Sigmoid colon (tissue), 4 donors: ENCODE data around the gene SLC38A3.

Source experiments
- POLR2A ChIP-seq, 2 donors: fragments of 450-650 bp; IDR thresholded peaks; one replicate each; pipeline ENCODE4 v1.6.1; 2016; ENCODE audit warnings: antibody characterized with exemption in 2 of 2, mild to moderate bottlenecking in 2 of 2, moderate library complexity in 2 of 2
- POLR2AphosphoS5 ChIP-seq, 4 donors: sonication (generic); formaldehyde crosslinking; IDR thresholded peaks; one replicate each; pipeline ENCODE4 v1.6.1; 2017; ENCODE audit warnings: antibody characterized with exemption in 4 of 4
- TF ChIP-seq, protein P1 (sequence below), 4 experiments: fragments of 450-650 bp in 3 of 4; fragments of 200-600 bp in 1 of 4; IDR thresholded peaks; one replicate each; pipeline ENCODE4 v1.5.1; 2016 to 2019; ENCODE audit warnings: antibody characterized with exemption in 4 of 4, mild to moderate bottlenecking in 3 of 4, moderate library complexity in 2 of 4

DNA sequence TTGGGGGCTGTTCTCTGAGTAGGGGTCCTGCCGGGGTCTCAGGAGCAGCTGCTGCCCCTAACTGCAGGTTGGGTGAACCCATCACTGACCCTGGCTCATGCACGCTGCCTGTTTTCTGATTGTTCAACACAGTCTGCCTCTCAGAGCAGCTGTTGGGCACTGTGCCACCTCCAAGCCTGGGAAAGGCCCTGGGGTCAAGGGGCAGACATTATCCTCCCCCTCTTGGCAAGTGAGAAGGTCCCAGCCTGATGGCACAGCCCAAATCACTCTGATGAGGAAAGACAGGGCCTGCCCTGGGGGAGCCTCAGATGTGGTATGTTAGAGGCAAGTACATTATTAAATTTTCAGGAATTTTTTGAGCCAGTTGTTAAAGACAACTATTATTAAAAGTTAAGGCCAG lies 27.7 kb upstream of the SLC38A3 start:
- TF ChIP-seq, protein P1, sequence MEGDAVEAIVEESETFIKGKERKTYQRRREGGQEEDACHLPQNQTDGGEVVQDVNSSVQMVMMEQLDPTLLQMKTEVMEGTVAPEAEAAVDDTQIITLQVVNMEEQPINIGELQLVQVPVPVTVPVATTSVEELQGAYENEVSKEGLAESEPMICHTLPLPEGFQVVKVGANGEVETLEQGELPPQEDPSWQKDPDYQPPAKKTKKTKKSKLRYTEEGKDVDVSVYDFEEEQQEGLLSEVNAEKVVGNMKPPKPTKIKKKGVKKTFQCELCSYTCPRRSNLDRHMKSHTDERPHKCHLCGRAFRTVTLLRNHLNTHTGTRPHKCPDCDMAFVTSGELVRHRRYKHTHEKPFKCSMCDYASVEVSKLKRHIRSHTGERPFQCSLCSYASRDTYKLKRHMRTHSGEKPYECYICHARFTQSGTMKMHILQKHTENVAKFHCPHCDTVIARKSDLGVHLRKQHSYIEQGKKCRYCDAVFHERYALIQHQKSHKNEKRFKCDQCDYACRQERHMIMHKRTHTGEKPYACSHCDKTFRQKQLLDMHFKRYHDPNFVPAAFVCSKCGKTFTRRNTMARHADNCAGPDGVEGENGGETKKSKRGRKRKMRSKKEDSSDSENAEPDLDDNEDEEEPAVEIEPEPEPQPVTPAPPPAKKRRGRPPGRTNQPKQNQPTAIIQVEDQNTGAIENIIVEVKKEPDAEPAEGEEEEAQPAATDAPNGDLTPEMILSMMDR (IDR thresholded peaks at IDR 0.05) = no peak
- TF ChIP-seq POLR2AphosphoS5 (IDR thresholded peaks at IDR 0.05) (no peak), POLR2A (IDR thresholded peaks at IDR 0.05) (no peak)
